ENCODE results near the gene RTL5.

DNA sequence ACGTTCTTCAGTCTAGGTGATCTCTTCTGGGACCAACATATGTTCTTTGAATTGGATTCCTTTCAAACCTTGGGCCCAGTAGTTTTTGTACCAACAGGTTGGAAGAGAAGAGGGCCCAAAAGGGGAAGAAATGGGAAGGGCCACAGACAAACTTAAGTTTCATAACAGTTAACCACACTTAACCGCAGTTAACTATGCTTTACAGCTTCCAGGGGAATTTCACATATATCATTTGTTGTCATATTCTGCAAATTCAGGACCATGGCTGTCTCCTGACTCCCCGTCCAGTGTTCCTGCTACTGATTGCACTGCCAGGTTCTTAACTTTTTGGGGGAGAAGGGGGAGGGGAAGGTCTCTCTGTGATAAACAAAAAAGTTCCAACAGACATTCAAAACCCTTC lies 34.6 kb downstream of the RTL5 start:
- TF ChIP-seq, protein P1, sequence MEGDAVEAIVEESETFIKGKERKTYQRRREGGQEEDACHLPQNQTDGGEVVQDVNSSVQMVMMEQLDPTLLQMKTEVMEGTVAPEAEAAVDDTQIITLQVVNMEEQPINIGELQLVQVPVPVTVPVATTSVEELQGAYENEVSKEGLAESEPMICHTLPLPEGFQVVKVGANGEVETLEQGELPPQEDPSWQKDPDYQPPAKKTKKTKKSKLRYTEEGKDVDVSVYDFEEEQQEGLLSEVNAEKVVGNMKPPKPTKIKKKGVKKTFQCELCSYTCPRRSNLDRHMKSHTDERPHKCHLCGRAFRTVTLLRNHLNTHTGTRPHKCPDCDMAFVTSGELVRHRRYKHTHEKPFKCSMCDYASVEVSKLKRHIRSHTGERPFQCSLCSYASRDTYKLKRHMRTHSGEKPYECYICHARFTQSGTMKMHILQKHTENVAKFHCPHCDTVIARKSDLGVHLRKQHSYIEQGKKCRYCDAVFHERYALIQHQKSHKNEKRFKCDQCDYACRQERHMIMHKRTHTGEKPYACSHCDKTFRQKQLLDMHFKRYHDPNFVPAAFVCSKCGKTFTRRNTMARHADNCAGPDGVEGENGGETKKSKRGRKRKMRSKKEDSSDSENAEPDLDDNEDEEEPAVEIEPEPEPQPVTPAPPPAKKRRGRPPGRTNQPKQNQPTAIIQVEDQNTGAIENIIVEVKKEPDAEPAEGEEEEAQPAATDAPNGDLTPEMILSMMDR (conservative IDR thresholded peaks at IDR 0.05; ENCODE audit: low read length), result no peak
- no peak for TF ChIP-seq EZH2phosphoT487 (IDR thresholded peaks at IDR 0.05; ENCODE audit: borderline replicate concordance, low read depth, low read length)
